A673 (cell line): ENCODE measurements around the gene KDM4F.

Source experiments
- CTCF ChIP-seq: fragments of 300-800, 200-600 bp; sonication (generic); conservative IDR thresholded peaks from 2 replicates; pipeline ENCODE4 v1.5.1; 2017; ENCODE audit warnings: low read depth, mild to moderate bottlenecking, antibody characterized with exemption, low read length, moderate library complexity, mixed read lengths
- EZH2 ChIP-seq: fragments of 200-600 bp; sonication (generic); IDR thresholded peaks from 2 replicates; pipeline ENCODE4 v1.6.1; 2017; ENCODE audit warnings: borderline replicate concordance, low read depth, mild to moderate bottlenecking, mixed read lengths, antibody characterized with exemption, low read length; ENCODE audit not compliant: poor library complexity, severe bottlenecking

DNA sequence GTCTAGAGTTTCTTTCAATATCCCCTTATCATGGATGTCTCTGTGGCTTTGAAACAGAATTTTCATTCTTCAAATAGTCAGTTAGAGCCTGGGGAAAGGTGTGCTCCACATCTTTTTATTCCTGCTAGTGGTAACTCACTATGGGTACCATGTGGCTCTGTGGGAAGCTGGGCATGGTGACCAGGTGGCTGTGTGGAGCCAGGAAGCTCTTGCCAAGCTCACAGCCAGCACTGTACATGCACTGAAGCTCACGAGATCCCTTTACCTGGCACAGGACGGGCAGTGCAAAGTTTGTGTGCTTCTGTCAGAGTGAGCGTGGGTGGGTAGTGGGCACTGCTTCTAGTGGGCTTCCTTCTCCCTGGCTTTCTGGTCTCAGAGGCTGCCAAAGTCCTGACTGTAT lies 6.3 kb upstream of the KDM4F start:
- TF ChIP-seq CTCF (no peak), EZH2 (no peak)
